Measurements from ENCODE around the gene FARSA.

DNA sequence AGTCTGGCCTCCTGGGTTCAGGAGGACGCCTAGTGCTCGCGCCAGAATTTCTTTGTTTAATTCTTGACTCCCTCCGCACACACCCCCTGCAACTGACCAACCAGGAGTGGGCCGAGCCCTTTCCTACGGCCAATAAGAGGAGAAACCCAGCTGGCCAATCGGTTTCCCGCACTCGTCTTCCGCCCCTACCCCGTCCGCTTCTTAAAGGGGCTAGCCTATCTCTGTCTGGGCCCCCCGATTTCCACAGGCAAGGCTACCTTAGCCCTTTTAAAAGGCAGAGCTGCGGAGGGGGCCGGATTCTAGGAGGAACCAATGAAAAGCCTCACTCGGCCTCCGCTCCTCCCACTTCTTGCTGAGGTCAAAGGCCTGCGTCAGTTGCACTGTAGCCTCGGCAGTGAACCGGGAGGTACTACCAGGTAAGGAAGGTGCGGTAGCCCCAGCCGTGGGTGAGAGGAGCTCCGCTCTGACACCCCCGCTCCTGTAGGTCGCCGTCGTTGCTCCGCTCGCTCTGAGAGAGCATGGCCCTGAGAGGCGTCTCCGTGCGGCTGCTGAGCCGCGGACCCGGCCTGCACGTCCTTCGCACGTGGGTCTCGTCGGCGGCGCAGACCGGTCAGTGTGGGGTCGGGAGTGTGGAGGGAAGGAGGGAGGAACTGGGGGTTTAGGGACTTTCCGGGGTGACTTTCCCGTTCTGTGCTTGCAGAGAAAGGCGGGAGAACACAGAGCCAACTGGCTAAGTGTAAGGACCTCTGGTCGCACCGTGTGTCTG, 42.5 kb downstream of the FARSA start, which contains the start of gene GCDH:
- TF ChIP-seq, protein P1, sequence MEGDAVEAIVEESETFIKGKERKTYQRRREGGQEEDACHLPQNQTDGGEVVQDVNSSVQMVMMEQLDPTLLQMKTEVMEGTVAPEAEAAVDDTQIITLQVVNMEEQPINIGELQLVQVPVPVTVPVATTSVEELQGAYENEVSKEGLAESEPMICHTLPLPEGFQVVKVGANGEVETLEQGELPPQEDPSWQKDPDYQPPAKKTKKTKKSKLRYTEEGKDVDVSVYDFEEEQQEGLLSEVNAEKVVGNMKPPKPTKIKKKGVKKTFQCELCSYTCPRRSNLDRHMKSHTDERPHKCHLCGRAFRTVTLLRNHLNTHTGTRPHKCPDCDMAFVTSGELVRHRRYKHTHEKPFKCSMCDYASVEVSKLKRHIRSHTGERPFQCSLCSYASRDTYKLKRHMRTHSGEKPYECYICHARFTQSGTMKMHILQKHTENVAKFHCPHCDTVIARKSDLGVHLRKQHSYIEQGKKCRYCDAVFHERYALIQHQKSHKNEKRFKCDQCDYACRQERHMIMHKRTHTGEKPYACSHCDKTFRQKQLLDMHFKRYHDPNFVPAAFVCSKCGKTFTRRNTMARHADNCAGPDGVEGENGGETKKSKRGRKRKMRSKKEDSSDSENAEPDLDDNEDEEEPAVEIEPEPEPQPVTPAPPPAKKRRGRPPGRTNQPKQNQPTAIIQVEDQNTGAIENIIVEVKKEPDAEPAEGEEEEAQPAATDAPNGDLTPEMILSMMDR (IDR thresholded peaks at IDR 0.05), result peak in 2 of 3 experiments; percentile 2 to 16
- peak; percentile 86 to 93 for TF ChIP-seq POLR2AphosphoS5 (IDR thresholded peaks at IDR 0.05)
